Activated B cell treated with CpG ODN at 0.5 μM for 24 hours (primary cell): ENCODE results near the gene CYBA. TPM values are rescaled to one million over a fixed set of nuclear protein-coding genes. Genes with fewer than 3 reads are reported as not detected.

ENCODE experiments used
- ATAC-seq: fragments of 200-7000 bp; cut with Tn5 transposase; one replicate; pipeline ENCODE4 v1.10.0; 2021; ENCODE audit warnings: low read depth, mild to moderate bottlenecking, moderate library complexity
- CTCF ChIA-PET: fragments of 350-600 bp; sonication (Branson Sonifier 250); formaldehyde crosslinking; loops from one replicate; lab custom pipeline; 2021; ENCODE audit warnings: antibody characterized with exemption; lab: Charles Lee
- POLR2A ChIA-PET: fragments of 350-600 bp; sonication (Branson Sonifier 250); formaldehyde crosslinking; loops from one replicate; lab custom pipeline; 2021; ENCODE audit warnings: antibody characterized with exemption; lab: Charles Lee
- DNase-seq: peaks from one replicate; pipeline ENCODE4 v3.0.0; 2022
- H3K27ac Mint-ChIP-seq: one replicate; pipeline ENCODE4 v1.8.0; 2020; ENCODE audit warnings: mixed read lengths
- H3K27me3 Mint-ChIP-seq: one replicate; pipeline ENCODE4 v1.8.0; 2021; ENCODE audit warnings: mixed read lengths
- H3K36me3 Mint-ChIP-seq: one replicate; pipeline ENCODE4 v1.8.0; 2021; ENCODE audit warnings: low read depth, mixed read lengths
- H3K4me1 Mint-ChIP-seq: one replicate; pipeline ENCODE4 v1.8.0; 2021; ENCODE audit warnings: mixed read lengths
- H3K4me3 Mint-ChIP-seq: one replicate; pipeline ENCODE4 v1.8.0; 2020; ENCODE audit warnings: mild to moderate bottlenecking, mixed read lengths
- H3K9me3 Mint-ChIP-seq: one replicate; pipeline ENCODE4 v1.8.0; 2020; ENCODE audit warnings: mixed read lengths
- intact Hi-C: fragments of 100-400 bp; cut with micrococcal nuclease; formaldehyde crosslinking; loops from one replicate; pipeline ENCODE4 v1.15.1; 2024
- total RNA-seq: library from RNA; stranded (reverse); gene quantifications from 2 replicates; pipeline ENCODE4 v1.2.3, GENCODE V29; 2022
- TF ChIP-seq, protein P1 (sequence below): fragments of 200-600 bp; IDR thresholded peaks from one replicate; pipeline ENCODE4 v1.8.0; 2022; ENCODE audit warnings: antibody characterized with exemption, mild to moderate bottlenecking

The CYBA gene
- total RNA-seq, 1 donor from 2014 or later = 456 TPM

DNA sequence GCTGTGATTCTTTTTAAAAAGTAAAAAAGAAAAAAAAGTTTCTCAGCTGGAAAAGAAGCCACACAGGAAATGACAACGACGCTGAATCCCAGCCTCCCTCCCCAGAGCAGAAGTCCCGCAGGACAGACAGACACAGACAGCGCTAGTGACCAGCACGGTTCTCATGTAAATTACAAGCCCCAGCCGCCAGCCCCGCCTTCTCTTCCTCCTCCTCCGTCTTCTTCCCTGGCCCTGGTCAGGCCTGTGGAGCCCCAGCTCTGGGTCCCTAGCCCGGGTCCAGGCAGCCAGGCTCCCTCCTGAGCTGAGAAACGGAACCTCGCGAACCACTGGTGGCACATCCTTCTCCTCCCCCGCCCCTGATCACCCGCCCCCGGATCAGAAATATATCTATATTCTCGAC lies 19.5 kb downstream of the CYBA start:
- H3K4me3 Mint-ChIP-seq = no peak overlapping the region
- H3K9me3 Mint-ChIP-seq = no peaks in the 10 kb centered on the region
- H3K4me1 Mint-ChIP-seq = peaks cover 27% of the 10 kb centered on the region
- intact Hi-C loops = loop anchor here (10.0 kb wide), 3 partner anchors 153 to 1247 kb away; partner anchors contain the start of genes FBXO31, PIEZO1 and ZNF778
- no peak for DNase-seq
- POLR2A ChIA-PET = interaction anchor here (1.0 to 1.3 kb wide), 2 partner anchors 13 to 61 kb away, joined by 3 to 5 read pairs; partner anchors contain the start of gene ZC3H18
- H3K27ac Mint-ChIP-seq = no peak overlapping the region
- no peak for ATAC-seq
- CTCF ChIA-PET = interaction anchor here (0.9 kb wide), 1 partner anchor 21 kb away, joined by 3 read pairs; no protein-coding TSS in a partner anchor
- peaks cover 43% of the 10 kb centered on the region for H3K36me3 Mint-ChIP-seq
- no peaks in the 10 kb centered on the region for H3K27me3 Mint-ChIP-seq
- TF ChIP-seq, protein P1, sequence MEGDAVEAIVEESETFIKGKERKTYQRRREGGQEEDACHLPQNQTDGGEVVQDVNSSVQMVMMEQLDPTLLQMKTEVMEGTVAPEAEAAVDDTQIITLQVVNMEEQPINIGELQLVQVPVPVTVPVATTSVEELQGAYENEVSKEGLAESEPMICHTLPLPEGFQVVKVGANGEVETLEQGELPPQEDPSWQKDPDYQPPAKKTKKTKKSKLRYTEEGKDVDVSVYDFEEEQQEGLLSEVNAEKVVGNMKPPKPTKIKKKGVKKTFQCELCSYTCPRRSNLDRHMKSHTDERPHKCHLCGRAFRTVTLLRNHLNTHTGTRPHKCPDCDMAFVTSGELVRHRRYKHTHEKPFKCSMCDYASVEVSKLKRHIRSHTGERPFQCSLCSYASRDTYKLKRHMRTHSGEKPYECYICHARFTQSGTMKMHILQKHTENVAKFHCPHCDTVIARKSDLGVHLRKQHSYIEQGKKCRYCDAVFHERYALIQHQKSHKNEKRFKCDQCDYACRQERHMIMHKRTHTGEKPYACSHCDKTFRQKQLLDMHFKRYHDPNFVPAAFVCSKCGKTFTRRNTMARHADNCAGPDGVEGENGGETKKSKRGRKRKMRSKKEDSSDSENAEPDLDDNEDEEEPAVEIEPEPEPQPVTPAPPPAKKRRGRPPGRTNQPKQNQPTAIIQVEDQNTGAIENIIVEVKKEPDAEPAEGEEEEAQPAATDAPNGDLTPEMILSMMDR = no peak

DNA sequence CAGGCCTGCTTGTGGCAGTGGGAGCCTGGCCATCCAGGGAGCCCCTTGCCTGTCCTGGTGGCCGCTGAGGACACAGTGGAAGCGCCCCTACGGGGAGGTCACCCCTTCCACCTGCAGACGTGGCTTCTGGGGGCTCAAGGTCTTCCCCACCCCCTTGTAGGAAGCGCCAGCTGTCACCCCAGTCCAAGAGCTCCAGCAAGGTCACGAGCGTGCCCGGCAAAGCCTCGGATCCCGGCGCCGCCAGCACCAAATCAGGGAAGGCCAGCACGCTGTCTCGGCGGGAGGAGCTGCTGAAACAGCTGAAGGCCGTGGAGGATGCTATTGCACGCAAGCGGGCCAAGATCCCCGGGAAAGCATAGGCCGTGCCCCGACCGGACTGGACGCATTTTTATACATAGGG lies 19.9 kb downstream of the CYBA start:
- DNase-seq (no peak), ATAC-seq (no peak)
- no peaks in the 10 kb centered on the region for H3K27me3 Mint-ChIP-seq
- no peaks in the 10 kb centered on the region for H3K9me3 Mint-ChIP-seq
- H3K27ac Mint-ChIP-seq = no peak overlapping the region
- CTCF ChIA-PET = interaction anchor here (0.9 kb wide), 1 partner anchor 21 kb away, joined by 3 read pairs; no protein-coding TSS in a partner anchor
- H3K4me1 Mint-ChIP-seq = peaks cover 23% of the 10 kb centered on the region
- peaks cover 47% of the 10 kb centered on the region for H3K36me3 Mint-ChIP-seq
- TF ChIP-seq, protein P1 = no peak
- intact Hi-C loops = loop anchor here (10.0 kb wide), 3 partner anchors 154 to 1246 kb away; partner anchors contain the start of genes FBXO31, PIEZO1 and ZNF778
- POLR2A ChIA-PET = interaction anchor here (1.0 to 1.3 kb wide), 2 partner anchors 14 to 61 kb away, joined by 3 to 5 read pairs; partner anchors contain the start of gene ZC3H18
- H3K4me3 Mint-ChIP-seq = no peak overlapping the region

DNA sequence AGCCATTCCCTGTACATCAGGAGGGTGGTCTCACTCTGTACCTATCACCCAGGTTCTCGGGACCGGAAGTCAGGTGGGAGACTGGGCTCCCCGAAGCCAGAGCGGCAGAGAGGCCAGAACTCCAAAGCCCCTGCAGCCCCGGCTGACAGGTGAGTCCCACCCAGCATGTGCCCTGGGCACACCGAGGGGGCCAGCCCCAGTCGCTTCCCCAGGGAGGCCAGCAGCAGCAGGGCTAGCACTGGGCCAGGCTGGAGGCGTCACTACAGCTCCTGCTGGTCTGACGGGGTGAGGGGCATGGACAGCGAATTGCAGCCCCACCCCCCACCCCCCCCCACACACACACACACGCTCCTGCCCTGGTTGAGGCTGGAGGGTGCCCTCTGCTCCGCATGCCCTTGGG lies 20.4 kb downstream of the CYBA start:
- Mint-ChIP-seq H3K4me3 (no peak overlapping the region), H3K9me3 (no peaks in the 10 kb centered on the region), H3K4me1 (peaks cover 18% of the 10 kb centered on the region), H3K27ac (no peak overlapping the region), H3K27me3 (no peaks in the 10 kb centered on the region), H3K36me3 (peaks cover 51% of the 10 kb centered on the region)
- ChIA-PET POLR2A (interaction anchor here (0.7 kb wide), 2 partner anchors 54 to 94 kb away, joined by 5 to 7 read pairs; no protein-coding TSS in a partner anchor), CTCF (no interaction called here)
- ATAC-seq (no peak), DNase-seq (no peak)
- TF ChIP-seq, protein P1 = no peak
- intact Hi-C loops = loop anchor here (10.0 kb wide), 3 partner anchors 154 to 1246 kb away; partner anchors contain the start of genes FBXO31, PIEZO1 and ZNF778

DNA sequence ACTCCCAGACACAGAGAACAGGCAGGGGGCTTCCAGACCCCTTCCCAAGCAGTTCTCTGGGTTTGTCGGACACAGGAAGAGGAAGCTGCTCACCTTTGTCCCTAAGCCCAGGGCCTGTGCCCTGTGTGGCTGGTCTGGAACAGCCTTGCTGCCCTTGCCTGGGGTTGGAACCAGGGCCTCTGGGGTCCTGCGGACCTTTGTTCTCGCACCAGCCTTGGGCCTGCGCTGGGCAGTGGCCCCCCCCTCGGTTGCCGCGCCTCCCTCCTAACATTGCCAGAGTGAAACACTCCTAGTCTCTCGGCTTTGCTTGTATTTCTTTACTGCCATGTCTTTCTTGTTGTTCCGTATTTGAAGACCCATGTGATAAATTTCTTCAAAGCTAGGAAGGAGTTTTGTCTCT lies 21.0 kb downstream of the CYBA start:
- intact Hi-C loops = loop anchor here (10.0 kb wide), 3 partner anchors 155 to 1245 kb away; partner anchors contain the start of genes FBXO31, PIEZO1 and ZNF778
- ATAC-seq (no peak), DNase-seq (no peak)
- Mint-ChIP-seq H3K4me3 (no peak overlapping the region), H3K9me3 (no peaks in the 10 kb centered on the region), H3K27ac (no peak overlapping the region), H3K4me1 (peaks cover 12% of the 10 kb centered on the region), H3K36me3 (peaks cover 55% of the 10 kb centered on the region), H3K27me3 (no peaks in the 10 kb centered on the region)
- POLR2A ChIA-PET = interaction anchor here (0.7 kb wide), 2 partner anchors 55 to 95 kb away, joined by 5 to 7 read pairs; no protein-coding TSS in a partner anchor
- CTCF ChIA-PET = interaction anchor here (1.4 kb wide), 1 partner anchor 26 kb away, joined by 3 read pairs; no protein-coding TSS in a partner anchor
- TF ChIP-seq, protein P1 = no peak

DNA sequence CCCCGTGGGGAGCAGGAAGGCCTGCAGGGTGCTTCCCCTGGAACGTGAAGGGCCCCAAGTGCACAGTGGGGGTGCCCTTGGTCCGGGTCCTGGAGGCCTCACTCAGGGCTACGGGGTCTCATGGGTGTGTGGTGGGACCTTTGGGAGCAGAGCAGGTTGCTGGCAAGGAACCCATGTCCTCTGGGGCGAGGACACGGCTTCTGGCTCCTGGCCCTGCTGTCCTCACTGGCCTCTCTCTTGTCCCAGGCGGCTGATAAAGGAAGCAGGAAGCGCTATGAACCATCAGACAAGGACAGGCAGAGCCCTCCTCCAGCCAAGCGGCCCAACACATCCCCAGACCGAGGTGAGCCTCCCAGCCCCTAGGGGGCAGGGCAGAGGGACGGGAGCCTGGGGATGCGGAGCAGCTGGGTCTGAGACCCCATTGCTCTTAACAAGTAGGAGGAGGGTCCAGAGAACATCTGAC lies 22.3 kb downstream of the CYBA start:
- peaks cover 8% of the 10 kb centered on the region for H3K4me1 Mint-ChIP-seq
- no peaks in the 10 kb centered on the region for H3K27me3 Mint-ChIP-seq
- POLR2A ChIA-PET = no interaction called here
- ATAC-seq (no peak), DNase-seq (no peak)
- no peak overlapping the region for H3K4me3 Mint-ChIP-seq
- TF ChIP-seq, protein P1 = no peak
- no peaks in the 10 kb centered on the region for H3K9me3 Mint-ChIP-seq
- intact Hi-C loops = no loop called here
- CTCF ChIA-PET = interaction anchor here (1.4 kb wide), 1 partner anchor 25 kb away, joined by 3 read pairs; no protein-coding TSS in a partner anchor
- H3K27ac Mint-ChIP-seq = no peak overlapping the region
- H3K36me3 Mint-ChIP-seq = peaks cover 66% of the 10 kb centered on the region
